Superior temporal gyrus (tissue), 1 donor: ENCODE data around the gene SP140.
"Not testable (repeated sequence)": the region's sequence is repeated elsewhere in the genome, so short reads cannot be mapped to it uniquely, and the experiment has no call there.

ENCODE experiments used
- DNase-seq: peaks from one replicate; pipeline ENCODE4 v3.0.0-alpha.2; 2016; ENCODE audit errors: extremely low spot score

Gene SP140

GRCh38 chr2:230226051-230226551 lies 565 bp downstream of the SP140 start:
- DNase-seq, result no peak

DNA sequence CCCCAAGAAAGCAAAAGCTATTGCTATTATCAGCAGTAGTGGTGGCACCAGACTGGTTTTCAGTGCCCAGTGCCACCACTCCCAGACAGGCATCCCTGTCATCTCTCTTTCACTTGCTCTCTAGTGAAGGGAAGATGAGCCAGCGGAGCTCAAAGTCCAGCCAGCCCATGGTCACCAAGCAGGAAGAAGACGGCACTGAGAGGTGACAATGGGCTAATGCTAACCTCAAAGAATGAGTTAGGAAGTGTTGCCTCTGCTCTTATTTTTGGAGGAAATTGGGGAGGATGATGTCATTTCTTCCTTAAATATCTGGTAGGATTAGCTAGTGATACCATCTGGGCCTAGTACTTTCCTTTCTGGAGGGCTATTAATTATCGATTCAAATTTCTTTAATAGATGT lies 1.7 kb downstream of the SP140 start:
- no peak for DNase-seq

DNA sequence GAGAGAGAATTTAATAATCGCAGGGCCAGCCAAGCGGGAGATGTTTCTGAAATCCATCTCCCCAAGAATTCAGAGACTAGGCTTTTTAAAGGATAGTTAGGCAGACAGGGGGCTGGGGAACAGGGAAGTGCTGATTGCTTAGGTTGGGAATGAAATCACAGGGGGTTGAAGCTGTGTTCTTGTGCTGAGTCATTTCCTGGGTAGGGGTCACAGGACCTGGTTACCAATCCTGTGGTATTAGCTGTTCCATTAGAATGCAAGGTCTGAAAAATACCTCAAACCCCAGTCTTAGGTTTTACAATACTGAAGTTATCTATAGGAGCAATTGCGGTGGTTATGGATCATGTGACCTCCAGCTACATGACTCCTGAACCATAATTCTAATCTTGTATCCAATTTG lies 4.6 kb downstream of the SP140 start:
- no peak for DNase-seq

- no peak for DNase-seq
These were observed 5.1 kb downstream of the SP140 start for GRCh38 chr2:230230496-230231200.

GRCh38 chr2:230231251-230231650 lies 5.7 kb downstream of the SP140 start:
- no peak for DNase-seq

GRCh38 chr2:230234122-230234722 lies 8.7 kb downstream of the SP140 start:
- no peak for DNase-seq

DNA sequence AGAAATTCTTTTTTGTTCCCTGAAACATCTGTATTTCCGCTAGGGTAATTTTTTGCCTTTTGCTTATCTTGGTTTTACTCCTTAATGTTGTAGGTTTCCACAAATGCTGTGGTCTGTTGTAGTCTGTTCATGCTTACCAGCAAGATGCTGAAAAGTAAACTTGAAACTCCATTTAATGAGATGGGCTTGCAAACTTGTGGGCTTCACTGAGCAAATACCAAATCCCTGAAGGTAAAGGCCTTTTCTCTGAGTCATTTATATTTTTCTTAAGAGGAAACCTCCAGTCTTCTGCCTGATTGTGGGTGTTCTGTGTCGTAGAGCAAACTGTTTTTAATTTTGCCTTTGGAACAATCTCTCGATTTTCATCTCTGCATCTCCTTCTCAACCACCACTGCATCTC lies 9.3 kb downstream of the SP140 start:
- DNase-seq, result no peak

DNA sequence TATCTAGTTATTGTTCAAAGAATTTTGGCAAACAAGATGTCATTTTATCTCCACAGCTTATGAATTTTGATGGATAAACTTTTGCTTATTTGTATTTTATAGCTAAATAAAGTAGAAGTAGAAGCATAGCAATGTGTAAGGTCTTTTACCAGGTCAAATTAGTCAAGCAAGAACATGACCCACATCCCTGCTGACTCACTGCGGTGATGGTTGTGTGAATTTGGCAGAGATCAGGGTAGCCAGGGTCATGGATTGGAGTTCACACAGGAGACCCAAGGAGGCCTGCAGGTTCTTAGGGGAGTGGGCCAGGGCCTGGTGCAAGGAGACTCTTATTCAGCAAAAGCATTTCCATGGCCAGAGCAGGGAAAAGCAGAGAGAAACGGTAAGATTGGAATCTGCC lies 18.7 kb downstream of the SP140 start:
- DNase-seq, result no peak

GRCh38 chr2:230246206-230246605 lies 20.7 kb downstream of the SP140 start:
- DNase-seq, result no peak

DNA sequence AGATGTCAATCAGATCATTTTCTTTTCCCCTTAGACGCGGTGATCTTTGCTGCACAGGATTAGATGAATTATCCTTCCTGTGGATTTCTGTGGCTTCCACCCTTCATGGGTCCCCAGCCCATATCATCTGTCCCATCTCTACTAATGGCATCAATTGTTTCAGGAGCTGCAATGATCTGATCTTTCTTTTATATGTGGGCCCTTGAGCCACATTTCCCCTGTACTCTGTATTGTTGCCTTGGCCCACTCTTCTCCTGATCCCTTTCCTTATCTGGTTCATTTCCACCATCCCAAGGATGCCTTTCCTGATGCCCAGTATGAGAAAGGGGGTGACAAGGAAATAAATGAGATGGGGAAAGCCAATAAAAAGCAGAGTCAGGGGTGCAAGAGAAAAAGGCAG lies 24.7 kb downstream of the SP140 start:
- no peak for DNase-seq

GRCh38 chr2:230254152-230254881 lies 28.8 kb downstream of the SP140 start:
- no peak for DNase-seq

DNA sequence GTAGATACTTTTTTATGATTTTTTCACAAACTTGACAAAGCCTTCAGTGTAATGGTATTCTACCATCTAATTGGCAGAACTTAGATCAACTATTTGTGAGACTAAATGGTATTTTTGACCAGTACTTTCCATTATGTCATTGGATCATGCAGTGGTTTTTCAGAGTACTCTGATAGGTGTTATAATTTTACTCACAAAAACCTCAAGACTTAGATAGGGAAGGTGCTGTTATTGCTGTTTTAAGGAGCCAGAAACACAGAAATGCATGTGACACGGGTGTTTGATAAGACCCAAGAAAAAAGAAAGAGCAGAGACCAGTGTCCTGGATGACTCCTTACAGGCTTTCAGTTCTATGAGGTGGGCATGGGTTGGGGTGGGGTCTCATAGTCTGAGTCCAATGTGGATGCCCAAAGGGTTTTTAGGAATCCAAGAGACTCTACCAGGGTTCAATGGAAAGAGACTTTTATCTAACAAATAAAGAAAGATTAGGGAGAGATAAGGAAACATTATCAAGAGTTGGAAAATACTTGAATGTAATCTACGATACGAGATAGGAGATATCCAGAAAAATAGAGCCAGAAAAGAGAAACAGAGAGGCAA lies 31.3 kb downstream of the SP140 start:
- no peak for DNase-seq

- DNase-seq, result no peak
These were observed 32.9 kb downstream of the SP140 start for GRCh38 chr2:230258483-230258882.

DNA sequence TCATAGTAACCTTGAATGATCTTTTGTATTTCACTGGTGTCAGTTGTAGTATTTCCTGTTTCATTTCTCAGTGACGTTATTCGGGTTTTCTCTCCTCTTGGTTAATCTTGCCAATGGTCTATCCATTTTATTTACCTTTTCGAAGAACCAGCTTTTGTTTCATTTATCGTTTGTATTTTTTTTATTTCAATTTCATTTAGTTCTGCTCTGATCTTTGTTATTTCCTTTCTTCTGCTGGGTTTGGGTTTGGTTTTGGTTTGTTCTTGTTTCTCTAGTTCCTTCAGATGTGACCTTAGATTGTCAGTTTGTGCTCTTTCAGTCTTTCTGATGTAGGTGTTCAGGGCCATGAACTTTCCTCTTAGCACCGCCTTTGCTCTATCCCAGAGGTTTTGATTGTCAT lies 36.7 kb downstream of the SP140 start:
- DNase-seq, result no peak

DNA sequence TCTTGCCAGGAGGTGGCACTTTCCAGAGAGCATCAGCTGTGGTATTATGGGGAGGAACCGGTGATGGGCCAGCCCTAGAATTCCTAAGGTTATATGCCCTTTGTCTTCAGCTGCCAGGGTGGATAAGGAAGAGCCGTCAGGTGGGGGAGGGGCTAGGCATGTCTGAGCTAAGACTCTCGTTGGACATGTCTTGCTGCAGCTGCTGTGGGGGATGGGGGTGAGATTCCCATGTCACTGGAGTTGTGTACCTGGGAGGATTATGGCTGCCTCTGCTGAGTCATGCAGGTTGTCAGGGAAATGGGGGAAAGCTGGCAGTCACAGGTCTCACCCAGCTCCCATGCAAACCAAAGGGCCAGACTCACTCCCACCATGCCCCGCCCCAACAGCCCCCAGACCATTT lies 39.4 kb downstream of the SP140 start:
- DNase-seq, result not testable (repeated sequence)

DNA sequence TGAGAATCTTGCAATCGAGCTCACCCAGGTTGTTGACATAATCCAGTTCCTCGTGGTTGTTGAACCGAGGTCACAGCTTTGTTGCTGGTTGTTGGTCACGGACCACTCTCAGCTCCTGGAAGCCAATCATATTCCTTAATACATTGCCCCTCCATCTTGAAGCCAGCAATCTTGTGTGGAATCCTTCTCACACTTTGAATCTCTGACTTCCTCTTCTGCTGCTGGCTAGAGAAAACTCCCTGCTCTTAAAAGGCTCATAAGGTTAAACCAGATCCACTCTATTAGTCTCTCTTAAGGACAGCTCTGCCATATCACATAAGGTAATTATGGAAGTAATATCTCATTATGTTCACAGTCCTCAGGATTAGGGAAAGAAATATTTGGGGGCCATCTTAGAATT lies 41.1 kb downstream of the SP140 start:
- no peak for DNase-seq

GRCh38 chr2:230267059-230267458 lies 41.5 kb downstream of the SP140 start:
- DNase-seq, result no peak

- DNase-seq, result no peak
These were observed 42.0 kb downstream of the SP140 start for GRCh38 chr2:230267556-230267955.

- DNase-seq, result no peak
These were observed 43.2 kb downstream of the SP140 start for GRCh38 chr2:230268606-230269243.

DNA sequence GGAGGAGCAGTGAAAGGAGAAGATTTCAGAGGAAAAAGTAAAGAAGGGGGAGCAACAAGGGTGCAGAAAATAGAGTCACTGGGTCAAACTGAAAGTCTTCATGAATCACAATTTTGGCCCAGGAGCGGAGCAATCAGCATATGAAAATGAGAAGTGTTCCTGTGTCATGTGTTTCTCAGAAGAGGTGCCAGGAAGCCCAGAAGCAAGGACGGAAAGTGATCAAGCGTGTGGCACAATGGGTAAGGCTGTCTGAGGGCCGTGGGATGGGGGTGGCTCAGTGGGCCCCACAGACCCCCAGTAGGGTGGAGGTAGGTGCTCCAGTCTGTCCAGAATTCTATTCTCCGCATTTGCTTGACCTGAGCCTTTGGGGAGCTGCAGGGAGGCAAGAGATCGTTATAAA lies 44.2 kb downstream of the SP140 start:
- DNase-seq, result no peak

- DNase-seq, result no peak
These were observed 57.4 kb downstream of the SP140 start for GRCh38 chr2:230282936-230283335.

DNA sequence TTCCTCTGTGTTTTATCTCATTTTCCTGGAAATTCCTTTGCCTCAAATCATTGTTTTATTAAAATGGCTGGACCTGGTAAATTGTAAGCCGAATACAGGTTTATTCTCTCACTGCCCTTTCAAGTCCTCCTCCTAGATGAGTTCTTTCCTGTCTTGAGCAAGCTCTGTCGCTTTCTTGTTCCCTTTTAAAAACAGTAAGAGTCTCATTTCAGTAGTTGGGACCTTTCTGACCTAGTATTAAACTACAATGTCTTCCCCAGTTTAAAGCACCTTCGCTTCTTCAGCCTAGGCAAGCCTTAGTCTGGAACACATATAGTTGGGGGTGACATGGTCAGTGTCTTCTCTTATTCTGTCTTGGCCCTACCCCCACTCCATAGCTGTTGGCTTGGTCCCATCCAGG lies 60.5 kb downstream of the SP140 start:
- DNase-seq, result no peak
